SU-DHL-6 (cell line): ENCODE data around the gene CCL17.

Experiments used
- H2AFZ ChIP-seq: fragments of 200-600 bp; sonication (generic); 2 replicates; pipeline ENCODE4 v1.6.1; 2014; ENCODE audit warnings: low read depth, mild to moderate bottlenecking, moderate library complexity, mixed read lengths, antibody characterized with exemption, low read length; ENCODE audit not compliant: severe bottlenecking
- H3F3A ChIP-seq: fragments of 200-600 bp; shearing (Covaris generic); 2 replicates; pipeline ENCODE4 v1.6.0; 2016; ENCODE audit warnings: antibody characterized with exemption, mild to moderate bottlenecking; ENCODE audit not compliant: insufficient read depth
- H3K27ac ChIP-seq: fragments of 200-600 bp; sonication (generic); 2 replicates; pipeline ENCODE4 v1.5.1; 2016; ENCODE audit warnings: low read depth, mild to moderate bottlenecking, low read length, moderate library complexity, mixed read lengths
- H3K27me3 ChIP-seq: fragments of 200-600 bp; sonication (generic), shearing (Covaris generic); 2 replicates; pipeline ENCODE4 v1.6.0; 2014; ENCODE audit warnings: mild to moderate bottlenecking, low read length
- H3K36me3 ChIP-seq: fragments of 200-600 bp; sonication (generic); 2 replicates; pipeline ENCODE4 v1.6.1; 2014; ENCODE audit warnings: mild to moderate bottlenecking, low read length, mixed read lengths
- H3K4me2 ChIP-seq: fragments of 300-600, 200-600 bp; shearing (Covaris generic), sonication (generic); 2 replicates; pipeline ENCODE4 v1.6.0; 2014; ENCODE audit warnings: low read length, low read depth, mild to moderate bottlenecking; ENCODE audit not compliant: poor library complexity, severe bottlenecking
- H3K4me3 ChIP-seq: fragments of 200-600 bp; sonication (generic); 2 replicates; pipeline ENCODE4 v1.5.1; 2014; ENCODE audit warnings: antibody characterized with exemption, low read length, mild to moderate bottlenecking, mixed read lengths; ENCODE audit not compliant: insufficient read depth, poor library complexity, severe bottlenecking
- H3K79me2 ChIP-seq: fragments of 200-600 bp; sonication (generic); 2 replicates; pipeline ENCODE4 v1.6.1; 2014; ENCODE audit warnings: mild to moderate bottlenecking, low read length, moderate library complexity; ENCODE audit not compliant: insufficient read depth
- H3K9ac ChIP-seq: fragments of 200-600 bp; sonication (generic); 2 replicates; pipeline ENCODE4 v1.7.0; 2014; ENCODE audit warnings: mild to moderate bottlenecking, low read length
- H3K9me2 ChIP-seq: fragments of 200-600 bp; sonication (generic); replicated peaks from 2 replicates; pipeline ENCODE4 v1.6.1; 2014; ENCODE audit warnings: low read length; ENCODE audit not compliant: insufficient read depth
- H3K9me3 ChIP-seq: fragments of 200-600 bp; sonication (generic); 2 replicates; pipeline ENCODE4 v1.6.1; 2014; ENCODE audit warnings: low read length, mixed read lengths; ENCODE audit not compliant: insufficient read depth
- H4K20me1 ChIP-seq: fragments of 200-600 bp; sonication (generic); 2 replicates; pipeline ENCODE4 v1.6.1; 2014; ENCODE audit warnings: low read depth, mild to moderate bottlenecking, antibody characterized with exemption, low read length, moderate library complexity, mixed read lengths
- CTCF ChIP-seq: fragments of 200-600 bp; sonication (generic); IDR thresholded peaks from one replicate; pipeline ENCODE4 v1.5.1; 2017; ENCODE audit warnings: antibody characterized with exemption, mild to moderate bottlenecking, low read length, moderate library complexity; ENCODE audit not compliant: insufficient read depth, poor library complexity, severe bottlenecking
- EZH2phosphoT487 ChIP-seq: fragments of 200-600 bp; sonication (generic), shearing (Covaris generic); conservative IDR thresholded peaks from 2 replicates; pipeline ENCODE4 v1.6.1; 2018; ENCODE audit warnings: mild to moderate bottlenecking, antibody characterized with exemption, low read length, moderate library complexity, mixed read lengths

The CCL17 gene

GRCh38 chr16:57376313-57376818 is 28.2 kb upstream of the CCL17 start:
- H2AFZ ChIP-seq, result no peak overlapping the region
- H3K9me2 ChIP-seq, result no peaks in the 10 kb centered on the region
- H3K79me2 ChIP-seq, result no peaks in the 10 kb centered on the region
- no peaks in the 10 kb centered on the region for H4K20me1 ChIP-seq
- H3K4me3 ChIP-seq, result no peak overlapping the region
- no peak overlapping the region for H3K27ac ChIP-seq
- H3K9me3 ChIP-seq, result no peaks in the 10 kb centered on the region
- no peak overlapping the region for H3K4me2 ChIP-seq
- H3K9ac ChIP-seq, result no peak overlapping the region
- H3K27me3 ChIP-seq, result no peaks in the 10 kb centered on the region
- no peaks in the 10 kb centered on the region for H3K36me3 ChIP-seq
- H3F3A ChIP-seq, result no peaks in the 10 kb centered on the region
- TF ChIP-seq CTCF (no peak), EZH2phosphoT487 (no peak)

GRCh38 chr16:57377080-57377841 is 27.3 kb upstream of the CCL17 start:
- H3K9ac ChIP-seq, result no peak overlapping the region
- H2AFZ ChIP-seq, result no peak overlapping the region
- H3K4me2 ChIP-seq, result peak overlapping the region; percentile 11

GRCh38 chr16:57379579-57379978 is 25.0 kb upstream of the CCL17 start:
- Histone ChIP-seq H3K36me3 (no peaks in the 10 kb centered on the region), H3K4me3 (no peak overlapping the region), H3F3A (no peaks in the 10 kb centered on the region), H4K20me1 (no peaks in the 10 kb centered on the region), H3K9me3 (no peaks in the 10 kb centered on the region), H3K9ac (no peak overlapping the region), H3K9me2 (no peaks in the 10 kb centered on the region), H3K4me2 (no peak overlapping the region), H3K27me3 (no peaks in the 10 kb centered on the region), H3K27ac (no peak overlapping the region), H2AFZ (no peak overlapping the region), H3K79me2 (no peaks in the 10 kb centered on the region)
- TF ChIP-seq EZH2phosphoT487 (no peak), CTCF (no peak)

More at GRCh38 chr16:57377080-57377841, 27.3 kb upstream of the CCL17 start:
- no peak overlapping the region for H3K27ac ChIP-seq
- H4K20me1 ChIP-seq, result no peaks in the 10 kb centered on the region
- H3K27me3 ChIP-seq, result no peaks in the 10 kb centered on the region
- H3K9me2 ChIP-seq, result no peaks in the 10 kb centered on the region
- H3K79me2 ChIP-seq, result no peaks in the 10 kb centered on the region
- H3K4me3 ChIP-seq, result no peak overlapping the region
- H3F3A ChIP-seq, result no peaks in the 10 kb centered on the region
- no peaks in the 10 kb centered on the region for H3K9me3 ChIP-seq
- TF ChIP-seq CTCF (no peak), EZH2phosphoT487 (no peak)
- no peaks in the 10 kb centered on the region for H3K36me3 ChIP-seq
